ENCODE results near the gene SCARF2.

DNA sequence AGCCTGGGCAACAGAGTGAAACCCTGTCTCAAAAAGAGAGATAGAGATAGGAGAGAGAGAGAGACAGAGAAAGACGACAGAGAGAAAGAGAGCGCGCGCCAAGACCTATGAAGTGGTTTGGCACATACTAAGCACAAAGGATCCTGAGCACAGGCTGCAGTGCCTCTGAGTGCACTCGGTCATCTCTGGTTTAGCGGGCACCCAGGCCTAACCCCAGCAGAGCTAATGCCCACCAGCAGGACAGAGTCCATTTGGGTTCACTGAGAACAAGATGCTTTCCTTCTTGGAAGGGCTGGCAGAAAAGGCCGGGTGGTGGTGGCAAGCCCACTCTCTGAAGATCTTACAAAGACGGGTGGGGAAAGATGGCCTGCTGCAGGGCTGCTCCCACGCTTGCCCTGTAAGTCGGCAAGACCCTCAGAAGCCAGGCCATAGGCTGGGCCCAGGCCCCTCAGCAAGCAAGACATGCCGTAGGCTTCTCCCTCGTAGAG lies 3.3 kb downstream of the SCARF2 start:
- TF ChIP-seq POLR2A (IDR thresholded peaks at IDR 0.05): no peak
- no peak for TF ChIP-seq POLR2AphosphoS5 (IDR thresholded peaks at IDR 0.05)
- TF ChIP-seq, protein P1, sequence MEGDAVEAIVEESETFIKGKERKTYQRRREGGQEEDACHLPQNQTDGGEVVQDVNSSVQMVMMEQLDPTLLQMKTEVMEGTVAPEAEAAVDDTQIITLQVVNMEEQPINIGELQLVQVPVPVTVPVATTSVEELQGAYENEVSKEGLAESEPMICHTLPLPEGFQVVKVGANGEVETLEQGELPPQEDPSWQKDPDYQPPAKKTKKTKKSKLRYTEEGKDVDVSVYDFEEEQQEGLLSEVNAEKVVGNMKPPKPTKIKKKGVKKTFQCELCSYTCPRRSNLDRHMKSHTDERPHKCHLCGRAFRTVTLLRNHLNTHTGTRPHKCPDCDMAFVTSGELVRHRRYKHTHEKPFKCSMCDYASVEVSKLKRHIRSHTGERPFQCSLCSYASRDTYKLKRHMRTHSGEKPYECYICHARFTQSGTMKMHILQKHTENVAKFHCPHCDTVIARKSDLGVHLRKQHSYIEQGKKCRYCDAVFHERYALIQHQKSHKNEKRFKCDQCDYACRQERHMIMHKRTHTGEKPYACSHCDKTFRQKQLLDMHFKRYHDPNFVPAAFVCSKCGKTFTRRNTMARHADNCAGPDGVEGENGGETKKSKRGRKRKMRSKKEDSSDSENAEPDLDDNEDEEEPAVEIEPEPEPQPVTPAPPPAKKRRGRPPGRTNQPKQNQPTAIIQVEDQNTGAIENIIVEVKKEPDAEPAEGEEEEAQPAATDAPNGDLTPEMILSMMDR (IDR thresholded peaks at IDR 0.05): no peak

All from stomach (tissue), 4 donors.